ENCODE measurements around the gene PTPRS.

PTPRS gene

GRCh38 chr19:5337708-5338655 is 2.6 kb downstream of the PTPRS start:
- Histone ChIP-seq H3K4me3 (IDR thresholded peaks at IDR 0.05; ENCODE audit: insufficient read depth, low read depth, low read length) (no peak overlapping the region), H3K4me2 (no peak overlapping the region), H3K27me3 (ENCODE audit: insufficient read depth, low read depth) (peaks cover 46% of the 10 kb centered on the region), H3K36me3 (ENCODE audit: insufficient read depth) (no peaks in the 10 kb centered on the region), H3K9ac (no peak overlapping the region), H2AFZ (ENCODE audit: low read depth) (no peak overlapping the region), H3K4me1 (ENCODE audit: low read depth, poor library complexity, severe bottlenecking) (no peaks in the 10 kb centered on the region), H3K79me2 (ENCODE audit: insufficient read depth, low read depth) (no peaks in the 10 kb centered on the region), H3K27ac (no peak overlapping the region), H4K20me1 (ENCODE audit: insufficient read depth) (no peaks in the 10 kb centered on the region)
- no peak for TF ChIP-seq CTCF (conservative IDR thresholded peaks at IDR 0.05; ENCODE audit: low read depth, low read length)

- TF ChIP-seq CTCF (conservative IDR thresholded peaks at IDR 0.05; ENCODE audit: low read depth, low read length), result no peak
- Histone ChIP-seq H3K4me3 (IDR thresholded peaks at IDR 0.05; ENCODE audit: insufficient read depth, low read depth, low read length) (no peak overlapping the region), H3K79me2 (ENCODE audit: insufficient read depth, low read depth) (no peaks in the 10 kb centered on the region), H4K20me1 (ENCODE audit: insufficient read depth) (no peaks in the 10 kb centered on the region), H3K4me1 (ENCODE audit: low read depth, poor library complexity, severe bottlenecking) (no peaks in the 10 kb centered on the region), H3K27me3 (ENCODE audit: insufficient read depth, low read depth) (peaks cover 42% of the 10 kb centered on the region), H3K9ac (no peak overlapping the region), H2AFZ (ENCODE audit: low read depth) (no peak overlapping the region), H3K4me2 (no peak overlapping the region), H3K36me3 (ENCODE audit: insufficient read depth) (no peaks in the 10 kb centered on the region), H3K27ac (no peak overlapping the region)
Measured at GRCh38 chr19:5337126-5337525, 3.5 kb downstream of the PTPRS start.

GRCh38 chr19:5336195-5336965 is 4.2 kb downstream of the PTPRS start:
- Histone ChIP-seq H4K20me1 (ENCODE audit: insufficient read depth) (no peaks in the 10 kb centered on the region), H3K4me3 (IDR thresholded peaks at IDR 0.05; ENCODE audit: insufficient read depth, low read depth, low read length) (no peak overlapping the region), H2AFZ (ENCODE audit: low read depth) (no peak overlapping the region), H3K4me2 (no peak overlapping the region), H3K4me1 (ENCODE audit: low read depth, poor library complexity, severe bottlenecking) (no peaks in the 10 kb centered on the region), H3K79me2 (ENCODE audit: insufficient read depth, low read depth) (no peaks in the 10 kb centered on the region), H3K9ac (no peak overlapping the region), H3K27me3 (ENCODE audit: insufficient read depth, low read depth) (peaks cover 46% of the 10 kb centered on the region), H3K36me3 (ENCODE audit: insufficient read depth) (no peaks in the 10 kb centered on the region), H3K27ac (no peak overlapping the region)
- TF ChIP-seq CTCF (conservative IDR thresholded peaks at IDR 0.05; ENCODE audit: low read depth, low read length), result no peak

GRCh38 chr19:5335593-5335992 is 5.0 kb downstream of the PTPRS start:
- no peak for TF ChIP-seq CTCF (conservative IDR thresholded peaks at IDR 0.05; ENCODE audit: low read depth, low read length)
- Histone ChIP-seq H2AFZ (ENCODE audit: low read depth) (no peak overlapping the region), H3K4me3 (IDR thresholded peaks at IDR 0.05; ENCODE audit: insufficient read depth, low read depth, low read length) (no peak overlapping the region), H3K4me1 (ENCODE audit: low read depth, poor library complexity, severe bottlenecking) (no peaks in the 10 kb centered on the region), H3K9ac (no peak overlapping the region), H4K20me1 (ENCODE audit: insufficient read depth) (no peaks in the 10 kb centered on the region), H3K27me3 (ENCODE audit: insufficient read depth, low read depth) (peaks cover 51% of the 10 kb centered on the region), H3K79me2 (ENCODE audit: insufficient read depth, low read depth) (no peaks in the 10 kb centered on the region), H3K36me3 (ENCODE audit: insufficient read depth) (no peaks in the 10 kb centered on the region), H3K4me2 (no peak overlapping the region), H3K27ac (no peak overlapping the region)
